ENCODE measurements around the gene TRPM2.

TRPM2 gene

DNA sequence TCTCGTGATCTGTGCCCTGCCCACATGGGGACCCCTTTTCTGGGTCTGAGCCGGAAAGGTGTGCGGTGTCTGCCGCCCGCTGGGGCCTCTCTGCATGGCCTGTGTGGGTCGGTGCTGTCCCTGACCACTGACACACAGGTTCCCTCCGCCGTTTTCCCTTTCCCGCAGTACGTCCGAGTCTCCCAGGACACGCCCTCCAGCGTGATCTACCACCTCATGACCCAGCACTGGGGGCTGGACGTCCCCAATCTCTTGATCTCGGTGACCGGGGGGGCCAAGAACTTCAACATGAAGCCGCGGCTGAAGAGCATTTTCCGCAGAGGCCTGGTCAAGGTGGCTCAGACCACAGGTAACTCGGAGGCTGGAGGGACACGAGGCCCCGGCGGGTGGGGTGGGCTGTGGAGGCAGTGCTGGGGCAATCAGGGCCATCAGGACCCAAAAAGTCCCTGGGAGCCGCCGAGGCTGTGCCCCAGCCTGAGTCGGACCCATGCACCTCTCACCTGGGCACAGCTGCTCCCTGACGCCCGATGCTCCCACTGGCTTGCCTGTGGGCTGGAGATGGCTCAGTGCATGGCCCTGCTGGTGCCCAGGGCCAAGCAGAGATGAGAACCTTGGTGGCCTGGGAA lies 13.3 kb downstream of the TRPM2 start:
- no peak for DNase-seq (ENCODE audit: low read depth, low spot score)

DNA sequence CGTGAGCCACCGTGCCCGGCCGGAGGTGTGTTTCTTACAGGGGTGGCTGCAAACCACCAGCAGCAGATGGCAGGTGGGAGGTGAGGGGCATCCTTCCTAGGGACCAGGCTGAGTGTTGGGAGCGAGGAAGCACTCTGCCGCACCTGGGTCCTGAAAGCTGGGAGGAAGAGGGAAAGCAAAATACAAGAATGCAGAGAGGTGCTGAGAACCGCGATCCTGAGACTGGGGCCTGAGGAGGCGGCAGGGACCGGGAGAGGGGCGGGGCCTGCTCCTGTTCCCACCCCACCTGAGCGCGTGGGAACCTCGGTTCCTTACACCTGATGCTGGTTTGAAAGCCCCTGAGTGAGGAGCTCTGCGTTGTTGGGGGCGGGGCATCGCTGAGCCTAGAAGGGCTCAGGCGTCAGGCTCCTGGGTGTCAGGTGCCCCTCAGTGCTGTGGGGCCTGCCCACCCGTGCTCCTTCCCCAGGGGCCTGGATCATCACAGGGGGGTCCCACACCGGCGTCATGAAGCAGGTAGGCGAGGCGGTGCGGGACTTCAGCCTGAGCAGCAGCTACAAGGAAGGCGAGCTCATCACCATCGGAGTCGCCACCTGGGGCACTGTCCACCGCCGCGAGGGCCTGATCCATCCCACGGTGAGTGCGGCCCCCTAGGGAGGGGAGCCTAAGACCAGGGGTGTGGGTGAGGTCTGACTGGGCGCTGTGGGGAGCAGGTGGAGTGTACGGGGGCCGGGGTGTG lies 15.5 kb downstream of the TRPM2 start:
- no peak for DNase-seq (ENCODE audit: low read depth, low spot score)
- no peak overlapping the region for H3K4me3 ChIP-seq (ENCODE audit: low read length)

More for the DNA sequence above, 13.3 kb downstream of the TRPM2 start:
- H3K4me3 ChIP-seq (ENCODE audit: low read length): no peak overlapping the region

DNA sequence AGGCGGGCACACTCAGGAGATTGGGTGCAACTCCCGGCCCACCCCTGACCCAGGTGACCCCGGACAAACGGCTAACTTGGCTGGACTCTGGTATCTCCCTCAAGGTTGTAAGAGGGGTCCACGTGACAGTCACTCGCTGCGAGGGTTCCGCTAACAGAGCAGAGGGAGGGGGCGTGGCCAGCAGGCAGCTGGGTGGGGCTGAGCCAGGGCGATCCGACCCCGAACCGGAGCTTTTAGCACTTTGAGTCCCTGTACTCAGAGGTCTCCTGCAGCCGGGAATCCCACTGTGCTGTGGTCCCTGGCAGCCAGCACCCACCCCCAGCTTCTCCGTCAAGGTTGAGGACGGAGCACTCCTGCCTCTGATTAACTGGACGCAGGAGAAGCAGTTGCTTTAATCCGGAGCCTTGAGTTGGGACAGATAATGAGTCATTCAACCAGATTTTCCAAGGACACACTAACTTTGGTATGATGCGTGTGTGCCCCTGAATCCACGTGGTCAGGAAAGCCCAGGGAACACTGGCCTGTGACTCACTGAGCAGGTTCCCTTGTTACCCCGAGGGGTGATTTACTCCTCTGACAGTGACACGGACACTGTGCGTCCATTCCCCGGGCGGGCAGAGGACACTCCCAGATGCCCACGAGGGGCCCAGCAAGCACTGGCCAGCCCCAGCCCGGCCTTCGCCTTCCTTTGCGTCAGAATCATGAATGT lies 16.8 kb downstream of the TRPM2 start:
- no peak for DNase-seq (ENCODE audit: low read depth, low spot score)
- no peak overlapping the region for H3K4me3 ChIP-seq (ENCODE audit: low read length)

DNA sequence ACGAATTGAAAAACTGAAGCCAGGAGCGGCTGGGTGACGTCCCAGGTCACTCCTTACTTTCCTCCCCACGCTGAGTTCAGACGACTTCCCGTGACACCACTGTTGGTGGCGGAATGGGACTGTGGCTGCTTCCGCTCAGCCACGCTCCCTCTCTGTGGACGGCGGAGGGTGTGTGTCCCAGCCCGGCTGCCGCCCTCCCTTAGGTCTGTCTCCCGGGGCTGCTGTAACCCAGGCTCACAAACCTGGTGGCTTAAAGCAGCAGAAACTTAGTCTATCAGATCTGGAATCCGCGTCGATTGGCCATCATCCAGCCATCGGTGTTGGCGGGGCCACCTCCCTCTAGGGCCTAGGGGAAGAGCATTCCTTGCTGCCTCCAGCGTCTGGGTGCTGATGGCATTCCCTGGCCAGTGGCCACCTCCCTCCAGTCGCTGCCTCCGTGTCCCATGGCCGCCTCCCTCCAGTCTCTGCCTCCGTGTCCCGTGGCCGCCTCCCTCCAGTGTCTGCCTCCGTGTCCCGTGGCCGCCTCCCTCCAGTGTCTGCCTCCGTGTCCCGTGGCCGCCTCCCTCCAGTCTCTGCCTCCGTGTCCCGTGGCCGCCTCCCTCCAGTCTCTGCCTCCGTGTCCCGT lies 17.5 kb downstream of the TRPM2 start:
- no peak overlapping the region for H3K4me3 ChIP-seq (ENCODE audit: low read length)
- DNase-seq (ENCODE audit: low read depth, low spot score): no peak

DNA sequence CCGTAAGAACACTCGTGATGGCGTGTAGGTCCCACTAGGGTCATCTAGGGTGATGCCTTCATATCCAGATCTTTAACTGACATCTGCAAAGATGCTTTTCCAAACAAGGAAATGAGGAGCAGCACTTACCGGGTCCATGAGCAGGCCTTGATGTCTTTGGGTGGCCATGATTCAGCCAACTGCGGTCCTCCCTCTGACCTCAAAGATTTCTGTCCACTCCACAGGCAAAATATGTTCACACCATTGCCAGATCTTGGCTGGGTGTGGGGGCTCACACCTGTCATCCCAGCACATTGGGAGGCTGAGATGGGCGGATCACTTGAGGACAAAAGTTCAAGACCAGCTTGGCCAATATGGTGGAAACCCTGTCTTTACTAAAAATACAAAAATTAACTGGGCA lies 18.2 kb downstream of the TRPM2 start:
- no peak overlapping the region for H3K4me3 ChIP-seq (ENCODE audit: low read length)
- DNase-seq (ENCODE audit: low read depth, low spot score): no peak

DNA sequence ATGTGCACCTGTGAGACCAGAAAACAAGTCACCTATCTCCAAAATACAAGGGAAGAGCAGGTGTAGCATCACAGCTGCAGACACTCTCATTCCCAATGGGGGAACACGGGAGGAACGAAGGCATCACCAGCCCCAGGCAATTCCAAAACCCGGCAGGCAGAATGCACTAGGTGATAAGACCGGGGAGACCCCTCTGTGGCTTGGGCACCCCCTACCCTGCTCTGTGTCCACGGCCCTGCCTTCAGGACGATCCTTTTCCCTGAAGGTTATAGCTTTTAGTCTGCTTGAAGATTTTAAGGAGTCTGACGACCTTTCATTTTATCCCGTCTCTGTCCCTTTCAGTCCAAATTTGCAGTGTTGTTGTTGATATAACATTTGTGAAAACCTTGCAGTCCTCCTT lies 19.2 kb downstream of the TRPM2 start:
- H3K4me3 ChIP-seq (ENCODE audit: low read length): no peak overlapping the region
- DNase-seq (ENCODE audit: low read depth, low spot score): no peak

DNA sequence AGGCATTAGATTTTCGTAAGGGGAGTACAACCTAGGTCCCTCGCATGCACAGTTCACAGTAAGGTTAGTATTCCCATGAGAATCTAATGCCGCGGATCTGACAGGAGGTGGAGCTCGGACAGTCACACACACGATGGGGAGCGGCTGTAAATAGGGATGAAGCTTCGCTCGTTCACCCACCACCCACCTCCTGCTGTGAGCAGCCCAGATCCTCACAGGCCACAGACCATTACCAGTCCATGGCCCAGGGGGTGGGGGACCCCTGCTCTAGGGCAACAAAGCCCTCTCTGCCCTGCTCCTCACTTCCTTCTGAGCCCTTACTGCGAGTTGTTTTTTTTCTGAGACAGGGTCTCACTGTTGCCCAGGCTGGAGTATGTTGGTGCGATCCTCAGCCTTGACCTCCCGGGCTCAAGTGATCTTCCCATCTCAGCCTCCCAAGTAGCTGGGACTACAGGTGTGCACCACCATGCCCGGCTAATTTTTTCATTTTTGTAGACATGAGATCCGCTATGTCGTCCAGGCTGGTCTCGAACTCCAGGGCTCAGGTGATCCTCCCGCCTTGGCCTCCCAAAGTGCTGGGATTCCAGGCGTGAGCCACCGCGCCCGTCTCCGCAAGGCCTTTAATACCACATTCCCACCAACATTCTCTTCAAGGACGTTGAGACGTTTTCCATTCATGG lies 21.3 kb downstream of the TRPM2 start:
- no peak for DNase-seq (ENCODE audit: low read depth, low spot score)
- no peak overlapping the region for H3K4me3 ChIP-seq (ENCODE audit: low read length)

DNA sequence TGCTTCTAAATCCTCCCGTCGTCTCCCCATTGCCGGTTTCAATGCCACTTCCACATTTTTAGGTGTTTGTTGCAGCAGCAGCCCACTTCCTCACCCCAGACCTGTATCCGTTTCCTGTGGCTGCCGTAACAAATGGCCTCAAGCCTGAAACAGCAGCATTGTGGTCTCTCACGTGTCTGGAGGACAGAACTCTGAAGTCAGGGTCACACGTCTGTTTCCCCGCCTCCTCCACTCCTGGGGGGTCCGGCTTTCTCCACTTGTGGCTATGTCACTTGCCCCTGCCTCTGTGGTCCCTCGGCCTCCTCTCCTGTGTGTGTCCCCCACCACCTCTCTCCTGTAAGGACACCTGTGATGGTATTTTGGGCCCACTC lies 21.8 kb downstream of the TRPM2 start:
- peak; percentile 39 for DNase-seq (ENCODE audit: low read depth, low spot score)
- H3K4me3 ChIP-seq (ENCODE audit: low read length): no peak overlapping the region

DNA sequence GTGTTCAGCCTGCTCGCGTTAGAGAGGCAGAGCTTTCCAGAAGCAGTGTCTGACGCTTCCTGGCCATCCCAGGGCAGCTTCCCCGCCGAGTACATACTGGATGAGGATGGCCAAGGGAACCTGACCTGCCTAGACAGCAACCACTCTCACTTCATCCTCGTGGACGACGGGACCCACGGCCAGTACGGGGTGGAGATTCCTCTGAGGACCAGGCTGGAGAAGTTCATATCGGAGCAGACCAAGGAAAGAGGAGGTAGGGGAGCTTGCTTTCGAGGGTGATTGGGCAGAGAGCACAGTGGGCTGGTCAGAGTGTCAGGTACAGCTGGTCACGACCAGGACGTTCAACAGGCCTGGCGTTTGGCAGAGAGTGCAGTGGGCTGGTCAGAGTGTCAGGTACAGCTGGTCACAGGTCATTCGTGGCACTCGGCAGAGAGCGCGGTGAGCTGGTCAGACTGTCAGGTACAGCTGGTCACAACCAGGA lies 22.4 kb downstream of the TRPM2 start:
- H3K4me3 ChIP-seq (ENCODE audit: low read length): no peak overlapping the region
- no peak for DNase-seq (ENCODE audit: low read depth, low spot score)

DNA sequence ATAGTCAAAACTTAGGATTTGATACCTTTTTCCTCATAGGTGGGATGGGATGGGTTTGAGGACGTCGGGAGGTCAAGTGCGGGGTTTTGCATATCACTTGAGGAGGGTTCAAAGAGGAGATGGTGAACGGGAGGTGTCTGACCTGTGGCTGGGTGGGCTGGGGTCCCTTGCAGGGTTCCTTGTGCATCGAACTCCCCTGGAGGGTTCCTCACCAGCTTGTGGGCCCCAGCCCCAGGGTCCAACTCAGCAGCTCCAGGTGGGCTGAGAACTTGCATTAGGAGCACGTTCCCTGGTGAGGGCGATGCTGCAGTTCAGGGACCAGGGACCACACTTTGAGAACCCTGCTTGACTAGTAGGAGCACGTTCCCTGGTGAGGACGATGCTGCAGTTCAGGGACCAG lies 23.2 kb downstream of the TRPM2 start:
- no peak for DNase-seq (ENCODE audit: low read depth, low spot score)
- H3K4me3 ChIP-seq (ENCODE audit: low read length): no peak overlapping the region

DNA sequence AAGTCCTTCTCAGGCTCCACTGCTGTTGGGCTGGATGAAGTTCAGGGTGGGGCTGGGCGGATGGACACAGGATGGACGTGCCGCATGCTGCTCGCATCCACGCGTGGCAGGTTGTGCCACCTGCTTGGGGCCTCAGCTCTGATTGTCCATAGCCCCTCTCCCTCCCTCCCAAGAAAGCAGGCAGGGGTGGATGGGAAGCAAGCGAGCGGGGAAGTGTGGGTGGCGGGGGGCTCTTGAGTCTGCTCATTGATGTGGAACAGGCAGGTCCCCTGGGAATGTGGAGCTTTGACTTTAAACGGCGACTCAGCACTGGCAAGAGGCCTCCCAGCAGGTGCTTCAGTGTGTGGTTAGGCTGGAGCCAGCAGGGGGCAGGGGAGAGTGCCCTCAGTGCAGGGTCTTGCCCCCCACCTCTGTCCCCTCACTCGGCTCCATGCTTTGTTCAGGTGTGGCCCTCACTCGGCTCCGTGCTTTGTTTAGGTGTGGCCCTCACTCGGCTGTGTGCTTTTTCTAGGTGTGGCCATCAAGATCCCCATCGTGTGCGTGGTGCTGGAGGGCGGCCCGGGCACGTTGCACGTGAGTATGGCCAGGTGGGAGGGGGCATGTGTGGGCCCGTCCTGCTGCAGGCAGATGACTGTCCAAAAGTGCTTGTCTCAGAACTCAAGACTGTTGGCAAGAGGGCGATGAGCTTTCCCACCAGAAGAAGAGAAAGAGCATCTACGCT lies 23.9 kb downstream of the TRPM2 start:
- no peak overlapping the region for H3K4me3 ChIP-seq (ENCODE audit: low read length)
- no peak for DNase-seq (ENCODE audit: low read depth, low spot score)

DNA sequence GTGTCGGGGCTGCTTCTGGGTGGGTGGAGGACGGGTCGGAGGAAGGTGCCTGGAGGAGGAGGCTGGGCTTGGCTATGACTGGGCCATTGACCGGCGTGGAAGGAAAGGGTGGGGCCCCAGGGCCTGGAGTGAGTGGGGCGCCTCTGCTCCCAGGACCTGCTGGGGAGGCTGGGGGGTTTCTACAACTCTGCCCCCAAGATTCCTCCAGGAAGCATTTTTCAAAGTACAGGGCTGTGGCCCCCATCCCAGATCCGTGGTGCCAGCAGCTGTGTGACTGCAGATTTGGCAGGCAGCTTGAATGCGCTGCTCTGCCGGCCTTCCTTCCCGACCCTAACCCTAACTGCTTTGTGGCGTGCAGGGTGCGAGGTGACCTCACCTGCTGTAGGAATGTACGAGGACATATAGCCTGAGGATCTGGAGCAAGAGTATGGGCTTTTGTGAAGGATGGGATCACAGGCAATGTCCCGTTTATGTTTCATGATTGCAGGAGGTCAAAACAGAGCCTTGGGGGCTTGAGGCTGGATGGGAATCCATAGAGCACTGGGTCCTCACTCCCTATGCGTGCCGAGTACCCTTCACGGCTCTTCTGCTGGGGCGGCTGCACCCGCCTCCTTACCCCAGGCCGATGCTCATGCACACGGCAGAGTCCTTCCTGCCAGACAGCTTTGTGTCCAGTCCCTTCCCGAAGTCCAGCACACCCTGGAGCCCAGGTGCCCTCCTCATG lies 24.7 kb downstream of the TRPM2 start:
- no peak overlapping the region for H3K4me3 ChIP-seq (ENCODE audit: low read length)
- DNase-seq (ENCODE audit: low read depth, low spot score): no peak

DNA sequence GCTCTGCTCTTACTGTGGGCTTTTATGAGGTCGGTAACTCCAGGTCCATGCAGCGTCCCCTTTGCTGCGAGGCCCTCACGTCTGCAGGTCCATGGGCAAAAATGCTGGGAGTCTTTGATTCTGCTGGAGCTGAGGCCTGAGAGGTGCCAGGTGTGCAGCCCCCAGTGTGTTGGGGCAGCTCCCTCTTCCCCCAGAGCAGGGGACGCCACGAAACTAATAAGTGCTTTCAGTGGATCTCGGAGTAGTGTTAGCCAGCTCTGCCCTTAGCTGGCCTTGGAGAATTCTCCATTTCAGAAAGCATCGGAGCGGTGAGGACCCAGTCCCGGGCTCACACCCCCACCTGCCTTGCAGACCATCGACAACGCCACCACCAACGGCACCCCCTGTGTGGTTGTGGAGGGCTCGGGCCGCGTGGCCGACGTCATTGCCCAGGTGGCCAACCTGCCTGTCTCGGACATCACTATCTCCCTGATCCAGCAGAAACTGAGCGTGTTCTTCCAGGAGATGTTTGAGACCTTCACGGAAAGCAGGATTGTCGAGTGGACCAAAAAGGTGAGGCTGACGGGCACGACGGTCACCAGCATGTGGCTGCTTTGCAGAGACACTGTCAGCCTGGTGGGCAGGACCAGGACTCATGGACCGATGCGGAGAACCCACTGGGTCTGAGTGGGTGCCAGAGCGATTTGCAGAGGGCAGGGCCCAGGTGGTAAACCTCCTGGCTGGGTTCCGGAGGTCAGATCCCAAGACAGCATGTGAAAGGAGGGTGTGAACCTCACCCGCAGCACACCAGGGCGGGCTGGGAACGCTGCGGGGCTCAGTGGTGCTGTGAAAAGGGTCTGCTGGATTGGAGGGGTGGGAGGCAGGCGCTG lies 25.5 kb downstream of the TRPM2 start:
- DNase-seq (ENCODE audit: low read depth, low spot score): no peak
- no peak overlapping the region for H3K4me3 ChIP-seq (ENCODE audit: low read length)

DNA sequence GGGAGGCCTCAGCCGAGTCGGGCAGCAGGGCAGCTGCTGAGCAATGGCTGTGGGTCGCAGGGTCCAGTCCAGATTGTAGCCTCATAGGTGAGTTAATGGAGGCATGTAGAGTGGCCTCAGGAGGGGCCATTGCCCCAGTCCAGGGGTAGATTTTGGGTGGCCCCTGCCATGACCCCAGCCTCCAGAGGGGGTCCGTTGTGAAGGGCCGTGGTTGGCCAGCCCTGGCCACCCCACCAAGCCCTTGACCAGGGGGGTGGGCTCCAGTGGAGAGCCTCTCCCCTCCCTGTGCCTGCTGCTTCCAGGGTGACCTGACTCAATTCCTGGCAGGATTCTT lies 26.1 kb downstream of the TRPM2 start:
- no peak overlapping the region for H3K4me3 ChIP-seq (ENCODE audit: low read length)
- DNase-seq (ENCODE audit: low read depth, low spot score): no peak

DNA sequence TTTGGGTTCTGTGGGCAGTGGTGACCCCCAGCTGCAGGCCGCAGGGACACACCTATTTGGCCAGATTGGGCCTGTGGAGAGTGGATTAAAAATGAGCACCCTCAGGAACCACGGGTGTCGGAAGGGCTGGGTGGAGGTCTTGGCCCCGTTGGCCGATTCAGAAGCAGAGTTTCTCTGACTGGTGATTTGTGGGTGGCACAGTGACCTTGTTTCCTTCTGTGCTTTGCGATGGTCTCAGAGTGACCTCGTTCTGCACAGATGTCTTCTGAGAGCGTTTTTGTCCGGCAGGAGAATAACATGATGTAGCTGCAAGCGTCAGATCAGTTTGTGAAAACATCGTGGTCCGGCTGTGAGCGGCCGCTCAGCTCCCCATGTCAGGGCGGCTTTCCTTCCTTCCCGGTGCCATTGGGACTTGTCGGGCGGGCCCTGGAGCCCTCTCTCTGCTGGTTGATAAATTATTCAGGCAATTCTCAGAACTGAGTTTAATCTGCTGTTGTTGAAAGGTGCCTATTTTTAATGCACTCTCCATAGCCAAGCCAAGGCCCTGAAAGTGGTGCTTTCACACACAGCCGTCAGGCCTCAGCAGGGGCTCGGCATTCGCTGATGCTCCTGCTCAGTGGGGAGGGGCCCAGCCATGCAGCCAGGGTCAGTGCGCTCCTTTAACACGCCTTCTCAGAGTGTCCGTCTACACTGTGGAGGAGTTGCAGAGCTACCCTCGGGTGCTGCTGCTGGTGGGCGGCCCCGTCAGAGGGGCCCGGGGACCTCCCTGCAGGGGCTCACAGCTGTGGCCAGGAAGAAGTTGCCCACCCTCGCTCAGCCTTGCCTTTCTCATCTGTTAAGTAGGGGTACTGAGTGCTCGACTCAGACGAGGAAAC lies 26.8 kb downstream of the TRPM2 start:
- H3K4me3 ChIP-seq (ENCODE audit: low read length): no peak overlapping the region
- DNase-seq (ENCODE audit: low read depth, low spot score): no peak

DNA sequence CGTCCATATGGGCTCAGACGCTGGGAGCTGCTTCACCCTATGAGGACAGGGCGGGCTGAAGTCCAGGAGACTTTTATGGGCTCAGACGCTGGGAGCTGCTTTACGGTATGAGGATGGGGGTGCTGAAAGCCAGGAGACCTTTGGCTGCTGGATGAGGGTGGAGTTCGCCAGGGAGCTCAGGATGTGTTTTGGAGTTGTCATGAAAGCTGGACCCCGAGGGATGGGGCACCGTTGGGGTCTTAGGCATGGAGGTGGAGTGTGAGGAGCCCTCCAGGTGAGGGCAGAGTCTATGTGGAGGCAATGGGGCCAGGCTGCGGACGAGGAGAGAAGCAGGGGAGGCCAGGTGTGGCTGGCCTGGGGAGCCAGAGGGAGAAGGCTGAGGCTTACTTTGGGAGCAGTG lies 27.5 kb downstream of the TRPM2 start:
- no peak for DNase-seq (ENCODE audit: low read depth, low spot score)
- H3K4me3 ChIP-seq (ENCODE audit: low read length): no peak overlapping the region

DNA sequence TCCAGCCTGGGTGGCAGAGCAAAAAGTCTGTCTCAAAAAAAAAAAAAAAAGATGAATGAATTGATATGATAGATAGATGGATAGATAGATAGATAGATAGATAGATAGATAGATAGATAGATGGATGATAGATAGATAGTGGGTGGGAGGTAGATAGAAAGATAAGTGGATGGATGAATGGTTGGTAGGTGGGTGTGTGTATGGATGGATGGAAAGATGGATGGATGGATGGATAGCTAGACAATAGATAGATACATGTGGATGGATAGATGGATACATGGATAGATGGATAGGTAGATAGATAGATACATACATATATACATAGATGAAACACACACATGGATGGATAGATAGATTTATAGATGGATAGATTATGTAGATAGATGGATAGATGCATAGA lies 28.5 kb downstream of the TRPM2 start:
- DNase-seq (ENCODE audit: low read depth, low spot score): no peak
- H3K4me3 ChIP-seq (ENCODE audit: low read length): no peak overlapping the region

Data from Jurkat, Clone E6-1 (cell line).